GM21786 (cell line): ENCODE measurements around the gene SECISBP2L.

ENCODE experiments used
- ATAC-seq: cut with Tn5 transposase; IDR thresholded peaks from one replicate; pipeline ENCODE4 v1.9.1; 2021; ENCODE audit not compliant: unreplicated experiment

SECISBP2L gene

DNA sequence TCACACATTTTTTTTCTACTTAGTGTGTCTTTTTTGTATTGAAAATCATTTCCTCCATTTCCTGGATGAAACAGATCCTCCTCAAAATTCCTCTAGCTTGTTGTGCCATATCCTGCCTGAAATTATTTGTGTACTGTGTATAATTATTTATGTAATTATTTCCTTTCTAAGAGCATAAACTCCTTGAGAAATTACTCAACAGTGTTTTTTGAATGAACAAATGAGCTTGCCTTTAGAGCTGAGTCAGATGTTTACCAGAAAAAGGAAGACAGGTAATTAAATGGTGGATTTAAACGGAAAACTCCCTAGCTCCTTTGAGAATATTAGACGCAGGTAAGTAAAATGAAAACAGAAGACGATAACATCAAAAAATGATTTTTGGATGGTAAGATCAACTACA lies 13.2 kb upstream of the SECISBP2L start:
- ATAC-seq, result no peak

DNA sequence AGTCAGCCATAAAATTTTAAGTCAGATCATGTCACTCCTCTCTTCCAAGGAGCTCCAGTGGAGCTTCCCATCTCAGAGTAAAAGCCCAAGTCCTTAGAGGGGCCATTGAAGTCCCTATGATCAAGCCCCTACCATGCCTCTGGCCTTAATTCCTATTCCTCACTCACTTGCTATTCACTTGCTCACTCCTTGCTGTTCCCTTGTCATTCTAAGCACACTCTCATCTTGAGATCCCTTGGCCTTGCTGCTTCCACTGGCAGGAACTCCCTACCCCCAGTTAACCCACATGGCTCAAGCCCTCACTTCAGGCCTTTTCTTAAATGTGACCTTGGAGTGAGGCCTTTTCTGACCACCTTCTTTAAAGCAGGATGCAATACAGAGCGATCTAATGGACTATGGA lies 12.3 kb upstream of the SECISBP2L start:
- no peak for ATAC-seq

DNA sequence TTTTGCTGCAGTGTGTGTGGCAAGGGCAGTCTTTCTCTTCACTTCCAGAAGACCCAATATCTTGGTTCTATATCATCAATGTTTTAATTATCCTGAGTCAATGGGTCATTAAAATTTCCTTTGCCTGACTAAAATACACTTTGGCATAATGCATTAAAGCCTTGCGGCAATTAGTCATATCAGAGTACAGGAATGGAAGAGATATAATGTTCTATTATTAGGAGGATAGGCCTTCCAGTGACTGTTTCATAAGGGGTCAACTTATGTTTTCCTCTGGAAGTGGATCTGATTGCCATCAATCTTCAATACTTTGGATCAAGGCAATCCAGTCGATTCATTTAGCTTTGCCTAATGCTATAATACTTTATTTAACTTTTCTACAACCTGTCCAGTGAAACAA lies 9.4 kb upstream of the SECISBP2L start:
- no peak for ATAC-seq

DNA sequence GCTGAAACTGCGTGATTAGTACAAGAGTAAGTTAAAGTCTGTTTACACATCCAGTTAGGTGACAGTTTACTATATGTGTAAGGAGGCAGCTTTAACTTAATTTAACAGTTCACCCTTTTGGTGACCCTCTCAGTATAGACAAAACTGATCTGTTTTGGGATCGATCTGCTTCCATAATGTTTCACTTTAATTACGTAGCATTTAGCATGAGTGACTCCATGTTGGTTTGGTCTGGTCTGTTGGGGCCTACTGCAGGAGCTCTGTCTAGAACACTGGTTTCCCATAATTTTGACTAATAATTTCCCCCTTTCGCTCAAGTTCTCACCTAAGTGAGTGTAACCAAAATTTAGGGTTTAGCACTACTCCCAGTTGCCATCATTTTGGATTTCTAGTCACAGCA lies 6.4 kb upstream of the SECISBP2L start:
- ATAC-seq, result no peak

DNA sequence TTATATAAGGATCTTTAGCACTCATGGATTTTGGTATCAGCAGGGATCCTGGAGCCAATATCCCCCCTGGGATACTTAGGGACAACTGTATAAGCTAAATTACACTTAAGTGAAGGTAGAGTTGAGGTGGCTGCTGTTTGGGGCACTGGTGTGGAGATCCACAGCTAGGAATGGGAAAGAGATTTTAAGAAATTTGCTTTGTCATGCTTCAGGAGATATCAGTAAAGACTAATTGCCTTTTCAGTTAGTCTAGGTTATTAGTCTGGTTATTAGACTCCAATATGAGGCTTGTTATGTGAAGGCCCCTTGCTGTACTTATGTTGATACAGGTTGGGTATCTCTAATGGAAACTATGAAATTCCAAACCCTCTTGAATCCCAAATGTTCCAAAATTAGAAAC lies 1.2 kb upstream of the SECISBP2L start:
- ATAC-seq, result no peak

DNA sequence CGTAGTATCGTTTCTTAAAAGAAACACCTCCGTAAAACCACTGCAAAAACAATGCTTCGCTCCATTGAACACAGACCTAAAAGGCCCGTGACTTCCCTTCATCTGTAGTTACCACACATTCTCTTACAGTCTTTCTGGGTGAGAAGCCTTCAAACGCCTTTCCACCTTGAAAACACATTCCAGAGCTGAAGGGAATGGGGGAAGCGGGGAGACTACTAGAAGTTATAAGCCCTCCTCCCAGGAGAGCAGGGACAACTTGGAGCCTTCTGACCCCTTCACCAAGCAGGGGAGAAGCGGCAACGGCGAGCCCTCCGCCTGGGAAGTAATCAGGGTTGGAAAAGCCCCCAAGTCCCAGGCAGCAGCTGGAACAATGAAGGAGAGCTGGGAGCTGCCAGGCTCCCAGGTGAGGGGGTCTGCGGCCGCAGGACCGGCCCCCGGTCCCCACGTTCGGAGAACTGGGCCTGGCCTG lies 461 bp downstream of the SECISBP2L start:
- peak; percentile 36 for ATAC-seq

DNA sequence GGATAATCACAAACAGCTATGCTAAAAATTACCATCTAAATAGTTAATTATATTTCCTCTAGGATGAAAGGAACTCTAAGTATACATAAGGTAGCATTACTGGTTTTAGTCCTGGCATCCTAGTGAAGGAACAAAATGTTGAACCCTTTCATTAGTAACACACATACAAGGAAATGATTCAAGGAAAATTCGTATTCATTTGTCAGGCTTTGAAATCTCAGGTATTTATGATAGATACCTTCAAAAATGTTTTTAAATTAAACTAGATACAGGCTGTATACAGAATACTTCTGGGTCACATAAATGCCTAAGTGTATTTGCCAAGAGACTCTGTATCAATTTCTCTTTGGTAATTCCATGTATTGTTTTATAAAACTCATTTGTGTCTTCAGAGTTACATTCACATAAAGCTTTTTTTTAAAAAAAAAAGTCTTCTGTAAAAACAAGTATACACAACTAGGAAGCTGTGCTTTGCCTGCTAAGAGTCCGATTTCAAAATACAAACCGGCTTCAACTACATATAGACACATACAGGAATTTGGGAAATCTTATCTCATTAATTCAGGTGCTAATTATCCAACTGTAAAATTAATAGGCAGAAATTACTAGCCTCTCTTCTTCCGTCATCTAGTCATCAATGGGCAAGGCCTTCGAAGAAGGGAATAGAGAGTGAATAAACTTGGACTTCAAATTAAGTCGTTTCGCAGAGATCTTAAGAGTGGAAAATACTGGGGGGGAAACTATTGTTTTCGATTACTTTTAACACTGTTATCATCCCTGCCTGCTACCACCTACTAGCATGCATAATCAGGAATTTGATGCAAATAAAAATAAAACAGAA lies 1.3 kb downstream of the SECISBP2L start:
- no peak for ATAC-seq

DNA sequence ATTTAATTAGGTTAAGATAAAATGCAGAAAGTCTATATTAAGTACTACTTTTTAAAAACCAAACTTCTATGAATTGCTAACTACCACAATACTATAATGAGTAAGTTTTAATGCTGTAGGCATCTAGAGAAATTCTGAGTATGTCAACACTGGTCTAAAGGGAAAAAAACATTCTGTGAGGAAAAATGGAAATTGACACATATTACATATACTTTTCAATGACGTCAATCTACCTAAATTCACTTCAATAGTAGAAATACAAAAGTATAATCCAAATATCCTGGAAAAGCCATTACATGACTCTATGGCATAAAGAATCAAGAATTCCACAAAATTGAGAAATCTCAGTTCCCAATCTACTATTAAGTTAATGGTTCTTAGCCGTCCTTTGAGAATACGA lies 2.2 kb downstream of the SECISBP2L start:
- no peak for ATAC-seq

DNA sequence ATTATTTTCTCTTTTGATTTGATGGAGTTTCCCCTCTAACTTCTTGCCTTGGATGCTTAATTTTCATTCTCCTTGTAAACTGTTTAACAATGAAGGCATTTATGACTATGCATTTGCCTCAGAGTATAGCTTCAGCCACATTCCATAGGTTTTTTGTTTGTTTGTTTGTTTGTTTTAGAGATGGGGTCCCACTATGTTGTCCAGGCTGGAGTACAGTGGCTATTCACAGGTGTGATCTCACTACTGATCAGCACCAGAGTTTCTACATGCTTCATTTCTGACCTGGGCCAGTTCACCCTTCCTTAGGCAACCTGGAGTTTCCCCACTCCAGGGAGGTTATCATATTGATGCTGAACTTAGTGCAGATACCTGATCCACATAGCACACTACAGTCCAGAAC lies 4.1 kb downstream of the SECISBP2L start:
- ATAC-seq, result no peak

DNA sequence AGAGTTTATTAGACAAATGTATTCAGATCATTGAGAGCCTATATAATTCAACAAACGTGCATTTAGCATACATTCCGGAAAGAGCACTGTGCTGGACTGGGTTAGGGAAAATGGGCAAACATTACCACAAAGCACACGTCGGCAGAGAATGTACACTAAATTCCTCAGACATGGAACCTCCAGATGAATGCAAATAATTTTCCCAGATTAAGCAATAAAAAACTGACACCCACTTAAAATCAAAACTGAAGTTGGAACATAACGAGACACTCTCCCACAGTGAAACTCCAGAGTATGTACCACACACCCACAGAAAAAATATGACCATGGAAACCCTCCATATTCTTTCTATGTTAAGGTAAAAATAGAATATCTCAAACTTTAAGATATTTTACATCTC lies 4.8 kb downstream of the SECISBP2L start:
- no peak for ATAC-seq

DNA sequence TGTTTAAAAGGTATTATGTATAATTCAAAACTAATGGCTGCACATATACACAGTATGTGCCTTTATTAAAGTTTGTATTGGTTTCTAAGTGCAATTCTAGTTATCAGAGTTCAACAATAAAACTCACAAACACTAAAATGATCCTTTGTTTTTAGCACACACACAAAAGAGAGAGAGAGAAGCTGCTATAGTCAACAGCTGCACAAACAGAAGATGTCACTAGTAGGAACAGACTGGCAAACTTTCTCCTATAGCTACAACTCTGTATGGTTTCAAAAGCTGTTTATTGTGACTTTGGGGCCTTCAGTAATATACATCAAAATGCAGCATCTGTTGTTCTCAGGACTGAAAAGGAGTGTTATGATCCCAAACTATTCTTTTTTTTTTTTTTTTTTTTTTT lies 6.1 kb downstream of the SECISBP2L start:
- no peak for ATAC-seq

DNA sequence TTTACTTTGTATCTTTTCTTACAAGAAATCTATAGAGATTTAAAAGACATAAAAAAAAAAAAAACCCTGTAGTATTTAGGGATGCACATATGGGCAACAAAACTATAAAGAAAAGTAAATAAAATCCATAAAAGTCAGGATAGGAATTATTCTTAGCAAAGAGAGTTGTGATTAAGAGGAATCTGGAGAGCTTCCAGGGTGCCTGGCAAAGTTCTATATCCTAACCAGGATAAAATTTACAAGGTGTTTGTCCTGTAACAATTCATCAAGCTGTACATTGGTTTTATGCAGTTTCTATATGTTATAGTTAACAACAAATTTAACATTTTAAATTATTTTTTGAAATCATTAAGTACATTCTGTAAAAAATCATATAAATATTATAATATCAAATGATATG lies 7.9 kb downstream of the SECISBP2L start:
- no peak for ATAC-seq

DNA sequence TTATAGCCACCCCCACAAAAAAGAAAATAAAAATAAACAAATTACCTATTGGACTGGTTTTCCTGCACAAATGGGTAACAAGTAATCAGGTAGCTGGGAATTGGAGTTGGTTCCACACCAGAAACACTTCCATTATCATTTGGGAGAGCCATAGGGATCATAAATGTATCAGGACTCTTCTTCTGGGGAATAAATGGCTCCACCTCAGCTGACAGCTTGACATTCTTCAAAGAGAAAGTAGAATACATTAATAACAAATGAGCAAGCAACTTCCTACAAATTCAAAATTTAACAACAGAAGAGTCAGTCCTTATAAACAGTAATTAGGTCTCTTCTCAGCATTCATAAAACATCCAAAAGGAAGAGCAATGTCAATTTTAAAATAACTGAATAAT lies 8.7 kb downstream of the SECISBP2L start:
- no peak for ATAC-seq

DNA sequence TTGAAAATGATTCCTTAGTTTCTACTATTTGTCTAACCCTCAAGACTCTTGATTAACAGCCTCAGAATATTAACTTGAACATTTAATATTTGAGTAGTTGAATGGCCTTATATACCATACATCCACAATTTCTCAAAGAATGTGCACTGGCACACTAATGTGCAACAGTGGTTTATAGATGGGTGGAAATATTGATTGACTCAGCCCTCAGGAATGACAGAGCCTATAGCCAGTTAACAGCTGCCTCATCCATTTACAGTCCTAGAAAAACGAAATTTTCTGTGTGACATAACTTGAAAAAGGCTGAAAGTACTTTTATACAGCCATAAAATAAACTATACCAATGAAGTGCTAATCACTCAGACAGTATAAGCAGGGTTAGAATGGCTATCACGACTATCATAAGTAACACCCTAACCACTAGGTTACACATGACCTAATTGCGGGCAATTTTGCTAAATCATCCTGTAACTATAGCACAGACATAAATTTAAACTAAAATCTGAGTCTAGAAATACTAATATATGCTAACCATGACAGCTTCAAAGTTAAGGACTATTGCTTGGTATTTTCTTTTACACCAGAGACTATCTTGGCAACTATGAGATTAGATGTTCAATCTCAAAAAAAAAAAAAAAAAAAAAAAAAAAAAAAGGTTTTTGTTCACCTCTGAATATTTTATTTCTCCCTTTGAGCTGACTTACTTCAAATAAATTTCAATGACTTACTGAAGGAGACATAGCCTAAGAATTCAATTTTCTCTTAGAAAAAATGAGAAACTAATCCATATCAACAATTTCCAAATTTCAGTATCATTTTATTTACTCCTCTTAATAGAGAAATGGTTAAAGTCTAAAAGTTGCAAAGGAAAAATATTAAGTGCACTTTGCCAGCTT lies 9.3 kb downstream of the SECISBP2L start:
- ATAC-seq, result no peak

DNA sequence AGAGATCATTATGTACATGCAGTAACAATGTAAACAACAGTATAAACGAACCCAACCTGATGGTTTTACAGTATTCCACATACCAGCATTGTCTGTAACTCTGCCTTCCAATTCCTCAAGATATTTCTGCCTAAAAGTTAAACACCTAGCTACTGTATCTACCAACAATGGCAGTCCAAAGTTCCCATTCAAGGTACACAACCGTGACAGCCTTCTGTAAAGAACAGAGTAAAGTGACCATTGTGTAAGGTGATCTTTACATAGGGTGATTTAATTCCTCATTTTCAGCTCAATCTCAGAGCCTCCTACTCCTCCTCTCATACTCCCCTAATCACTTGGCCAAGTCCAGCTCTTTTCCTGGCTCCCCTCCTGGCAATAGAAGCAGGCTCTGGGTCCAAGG lies 10.4 kb downstream of the SECISBP2L start:
- no peak for ATAC-seq

DNA sequence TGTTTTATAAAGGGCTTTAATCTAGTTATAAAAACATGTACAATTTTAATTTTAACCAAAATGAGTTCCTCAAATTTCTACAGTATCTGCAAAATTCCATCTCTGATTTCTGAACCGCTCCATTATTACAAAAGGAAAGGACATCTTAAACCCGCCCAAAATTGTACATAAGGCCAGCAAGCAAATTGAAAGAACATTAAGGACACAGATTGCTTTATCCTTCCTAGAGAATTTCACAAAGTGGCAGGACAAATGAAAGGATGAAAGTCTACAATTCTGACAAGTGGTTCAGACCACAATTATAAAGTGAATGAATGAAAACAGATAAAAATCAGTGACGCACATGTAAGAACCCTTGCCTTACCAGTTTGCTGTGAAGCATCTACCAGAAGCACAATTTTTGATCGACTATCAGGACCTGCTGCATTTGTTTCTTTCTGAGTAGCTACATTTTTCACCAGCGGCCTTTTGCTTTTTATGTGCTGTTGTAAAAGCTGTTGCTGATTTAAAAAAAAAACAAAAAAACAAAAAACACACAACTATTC lies 13.6 kb downstream of the SECISBP2L start:
- ATAC-seq, result no peak

DNA sequence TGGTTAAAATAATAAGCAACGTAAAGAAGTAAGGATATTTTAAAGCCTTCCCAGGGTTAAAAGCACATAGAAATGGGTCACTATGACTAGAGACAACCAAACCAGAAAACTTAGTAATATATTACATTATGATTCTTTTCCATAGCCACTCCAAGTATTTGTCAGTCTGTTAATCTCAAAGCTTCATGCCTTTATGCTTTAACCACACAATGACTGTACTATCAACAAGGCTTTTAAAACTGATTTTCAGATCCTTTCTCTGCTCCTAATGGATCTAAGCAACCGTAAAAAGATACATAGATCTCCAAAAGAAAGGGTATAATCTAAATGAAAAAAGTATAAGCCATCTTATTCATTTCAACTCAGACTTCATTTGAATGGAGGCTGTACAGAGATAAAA lies 14.4 kb downstream of the SECISBP2L start:
- ATAC-seq, result no peak

DNA sequence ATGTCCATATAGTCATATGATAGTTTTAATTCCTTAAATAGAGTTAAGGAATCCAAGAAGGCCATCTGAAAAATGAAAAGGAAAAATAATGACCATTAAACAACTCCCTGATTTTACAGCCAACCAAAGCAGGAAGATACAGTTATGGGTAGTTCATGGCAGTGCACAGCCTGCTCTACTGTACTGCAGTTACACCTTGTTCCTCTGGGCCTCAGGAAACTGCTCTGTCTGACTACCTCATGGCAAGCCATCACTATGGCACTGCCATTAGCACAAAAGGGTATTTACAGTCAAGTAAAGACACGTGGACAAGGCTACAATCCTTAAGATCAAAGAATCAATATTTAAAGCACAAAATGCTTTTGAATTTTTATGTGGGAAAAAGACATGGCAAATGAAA lies 19.5 kb downstream of the SECISBP2L start:
- ATAC-seq, result no peak

DNA sequence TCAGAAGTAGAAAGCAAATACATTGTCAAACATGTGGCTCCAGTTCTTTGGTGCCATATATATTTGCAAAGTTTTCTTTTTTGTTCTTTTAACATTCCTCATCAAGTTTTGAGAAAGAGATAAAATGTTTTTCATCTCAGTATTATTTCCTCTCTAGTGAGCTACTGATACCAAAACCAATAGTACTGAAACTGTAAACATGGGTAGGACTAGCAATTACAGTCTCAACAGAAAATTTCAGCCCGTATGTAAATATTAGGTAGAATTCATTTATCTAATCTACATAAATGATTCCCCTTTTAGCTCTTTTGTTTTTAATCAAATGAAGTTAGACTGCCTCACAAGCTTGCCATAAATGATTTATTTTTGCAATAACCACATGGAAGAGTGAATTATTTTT lies 21.4 kb downstream of the SECISBP2L start:
- ATAC-seq, result peak; percentile 58

DNA sequence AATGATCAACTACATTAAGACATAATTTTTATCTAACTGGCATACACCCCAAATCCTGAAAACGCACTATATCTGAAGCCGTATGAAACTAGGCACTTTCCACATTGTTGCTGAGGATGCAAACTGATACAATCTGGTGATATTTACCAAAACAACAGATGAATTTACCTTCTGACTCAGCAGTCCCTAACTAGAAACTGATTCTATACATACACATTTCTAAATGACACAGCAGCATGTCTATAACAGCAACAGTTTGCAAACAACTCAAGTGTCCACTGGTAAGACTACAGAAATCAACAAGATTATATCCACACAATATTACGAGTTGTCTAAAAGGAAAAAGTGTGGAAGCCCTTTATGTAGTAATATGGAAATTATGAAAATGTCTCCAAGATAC lies 22.9 kb downstream of the SECISBP2L start:
- peak; percentile 67 for ATAC-seq

DNA sequence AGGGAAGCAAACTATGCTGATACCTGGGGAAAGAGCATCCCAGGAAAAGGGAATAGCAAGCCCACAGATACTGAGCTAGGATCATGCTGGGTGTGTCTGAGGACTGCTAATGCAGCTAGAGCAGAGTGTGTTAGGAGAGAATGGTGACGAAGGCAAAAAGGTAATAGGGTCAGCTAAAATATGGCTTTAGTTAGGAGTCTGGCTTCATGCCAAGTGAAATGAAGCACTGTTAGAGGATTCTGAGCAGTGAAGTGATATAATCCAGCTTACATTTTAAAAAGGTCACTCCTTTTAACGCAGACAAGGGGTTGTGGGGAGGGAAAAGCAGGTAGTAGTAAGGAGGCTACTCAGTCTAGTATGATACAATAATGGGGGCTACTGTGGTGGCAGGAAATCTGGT lies 30.4 kb downstream of the SECISBP2L start:
- no peak for ATAC-seq

DNA sequence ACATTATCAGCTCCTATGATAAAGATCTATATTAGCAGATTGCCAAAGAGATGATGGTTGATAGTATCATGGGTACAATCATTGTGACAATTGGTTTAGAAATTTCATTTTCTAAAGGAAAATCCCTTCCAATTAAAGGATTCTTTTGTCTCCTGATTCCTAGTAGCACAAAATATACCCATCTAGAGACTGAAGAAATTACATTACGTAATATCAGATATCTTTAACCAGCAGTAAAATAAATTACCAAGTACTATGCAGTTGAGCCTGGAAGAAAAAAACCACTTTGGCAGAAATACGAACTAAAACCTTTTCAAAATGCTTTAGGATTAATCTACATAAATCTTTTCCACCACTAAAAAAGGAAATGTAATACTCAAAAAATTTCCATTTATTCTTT lies 46.9 kb downstream of the SECISBP2L start:
- no peak for ATAC-seq
